ENCODE measurements around the gene GTF2F2. TPM values are rescaled to one million over a fixed set of nuclear protein-coding genes. Genes with fewer than 3 reads are reported as not detected.

The GTF2F2 gene
- total RNA-seq, 4 donors from 2014 or later = 12.1 to 18.1 (median 14.8) TPM

DNA sequence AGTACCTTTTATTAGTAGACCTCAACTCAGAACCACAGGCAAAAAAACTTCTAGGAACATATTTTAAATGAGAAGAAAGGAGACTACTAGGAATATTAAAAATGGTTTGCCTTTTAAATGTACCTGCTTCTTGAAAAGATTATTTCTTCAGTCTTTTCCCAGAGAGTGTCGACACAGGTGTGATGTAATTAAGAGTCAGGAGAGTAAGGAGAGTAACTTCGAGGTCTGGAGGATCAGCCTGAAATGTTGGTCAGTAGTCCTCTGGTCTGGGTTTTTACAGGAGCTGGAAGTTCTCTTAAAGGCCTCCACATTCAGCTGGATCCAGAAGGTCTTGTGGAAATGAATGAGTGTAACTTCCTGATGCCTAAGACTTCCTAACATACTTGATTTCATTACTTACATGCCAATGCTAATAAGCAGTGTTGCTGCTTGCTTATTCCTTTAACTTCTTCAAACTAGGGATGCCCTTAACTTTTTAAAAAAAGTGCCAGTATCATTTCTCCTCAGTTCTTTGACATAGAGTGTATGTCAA, 80.5 kb downstream of the GTF2F2 start, which contains the start of gene KCTD4:
KCTD4 (minus strand) TSS at position 345 of the 532 bp plus-strand sequence. CDS start 6,478 bp downstream, outside the sequence.
- ATAC-seq (ENCODE audit: low FRiP score) = no peak
- TF ChIP-seq, protein P1, sequence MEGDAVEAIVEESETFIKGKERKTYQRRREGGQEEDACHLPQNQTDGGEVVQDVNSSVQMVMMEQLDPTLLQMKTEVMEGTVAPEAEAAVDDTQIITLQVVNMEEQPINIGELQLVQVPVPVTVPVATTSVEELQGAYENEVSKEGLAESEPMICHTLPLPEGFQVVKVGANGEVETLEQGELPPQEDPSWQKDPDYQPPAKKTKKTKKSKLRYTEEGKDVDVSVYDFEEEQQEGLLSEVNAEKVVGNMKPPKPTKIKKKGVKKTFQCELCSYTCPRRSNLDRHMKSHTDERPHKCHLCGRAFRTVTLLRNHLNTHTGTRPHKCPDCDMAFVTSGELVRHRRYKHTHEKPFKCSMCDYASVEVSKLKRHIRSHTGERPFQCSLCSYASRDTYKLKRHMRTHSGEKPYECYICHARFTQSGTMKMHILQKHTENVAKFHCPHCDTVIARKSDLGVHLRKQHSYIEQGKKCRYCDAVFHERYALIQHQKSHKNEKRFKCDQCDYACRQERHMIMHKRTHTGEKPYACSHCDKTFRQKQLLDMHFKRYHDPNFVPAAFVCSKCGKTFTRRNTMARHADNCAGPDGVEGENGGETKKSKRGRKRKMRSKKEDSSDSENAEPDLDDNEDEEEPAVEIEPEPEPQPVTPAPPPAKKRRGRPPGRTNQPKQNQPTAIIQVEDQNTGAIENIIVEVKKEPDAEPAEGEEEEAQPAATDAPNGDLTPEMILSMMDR (IDR thresholded peaks at IDR 0.05) = no peak

DNA sequence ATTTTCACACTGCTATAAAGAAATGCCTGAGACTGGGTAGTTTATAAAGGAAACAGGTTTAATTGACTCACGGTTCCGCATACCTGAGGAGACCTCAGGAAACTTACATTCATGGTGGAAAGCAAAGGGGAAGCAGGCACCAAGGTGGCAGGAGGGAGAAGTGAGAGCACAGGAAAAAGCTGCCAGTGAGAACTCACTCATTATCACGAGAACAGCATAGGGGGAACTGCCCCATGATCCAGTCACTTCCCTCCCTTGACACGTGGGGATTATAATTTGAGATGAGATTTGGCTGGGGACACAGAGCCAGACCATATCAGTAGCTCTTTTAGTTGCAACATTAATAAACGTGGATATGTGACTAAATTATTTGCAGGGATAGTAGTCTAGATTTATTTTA, 84.8 kb downstream of the GTF2F2 start:
- DNase-seq (ENCODE audit: low spot score) (no peak), ATAC-seq (ENCODE audit: low FRiP score) (no peak)
- TF ChIP-seq, protein P1 (IDR thresholded peaks at IDR 0.05) = no peak

More for the DNA sequence above, 80.5 kb downstream of the GTF2F2 start, which contains the start of gene KCTD4:
- DNase-seq (ENCODE audit: low spot score) = no peak

DNA sequence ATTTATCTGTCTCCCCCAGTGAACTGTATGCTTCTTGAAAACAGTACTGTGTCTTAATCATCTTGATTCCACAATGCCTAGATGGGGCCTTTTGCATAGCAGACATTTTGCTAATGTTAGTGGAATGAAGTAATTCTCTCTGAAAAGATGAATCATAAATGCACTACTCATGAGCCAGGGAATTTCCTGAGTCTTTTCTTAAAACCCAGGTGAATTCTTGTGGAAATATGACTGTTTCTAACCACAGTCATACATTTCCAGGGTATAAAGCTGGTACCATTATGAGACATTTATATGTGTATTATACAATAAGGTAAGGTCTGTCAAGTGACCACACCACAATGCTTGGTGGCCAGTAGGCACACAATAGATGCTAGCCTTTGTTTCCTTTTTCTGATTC, 86.0 kb downstream of the GTF2F2 start:
- no peak for DNase-seq (ENCODE audit: low spot score)
- TF ChIP-seq, protein P1 (IDR thresholded peaks at IDR 0.05) = no peak
- peak; percentile 95 for ATAC-seq (ENCODE audit: low FRiP score)

DNA sequence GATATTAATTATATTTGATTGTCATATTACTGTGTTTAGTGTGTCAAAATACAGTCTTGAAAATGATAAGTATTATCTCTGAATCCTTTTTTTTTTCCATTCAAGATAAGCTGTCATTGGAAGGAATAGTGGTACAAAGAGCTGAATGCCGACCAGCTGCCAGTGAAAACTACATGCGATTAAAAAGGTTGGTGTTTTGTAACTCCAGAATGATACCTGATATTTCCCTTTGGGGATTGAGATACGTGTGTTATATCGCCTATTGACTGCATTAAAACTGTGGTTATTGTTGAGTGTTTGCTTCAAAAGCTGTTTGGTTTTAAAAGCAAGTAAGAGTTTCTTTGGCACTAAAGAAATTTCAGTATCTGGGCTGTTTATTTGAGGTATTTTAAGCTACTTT, 87.0 kb downstream of the GTF2F2 start:
- no peak for ATAC-seq (ENCODE audit: low FRiP score)
- DNase-seq (ENCODE audit: low spot score) = no peak
- TF ChIP-seq, protein P1 (IDR thresholded peaks at IDR 0.05) = no peak

DNA sequence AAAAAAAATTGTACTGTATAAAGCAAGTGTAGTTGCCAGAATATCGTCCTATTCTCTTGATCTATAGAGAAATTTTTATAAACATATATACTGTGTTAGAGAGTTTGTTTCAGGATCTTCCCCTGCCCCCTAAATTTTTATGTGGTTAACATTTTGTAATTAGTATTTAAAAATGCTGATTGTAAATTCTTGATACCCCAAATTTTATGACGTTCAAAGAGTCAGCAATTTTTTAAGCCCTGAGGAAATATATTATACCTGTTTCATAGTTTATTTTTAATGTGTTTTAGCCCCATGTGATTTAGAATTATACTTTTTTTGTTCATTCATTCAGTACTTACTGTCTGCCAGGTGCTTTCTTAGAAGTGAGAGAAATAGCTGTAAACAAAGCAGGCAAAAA, 87.8 kb downstream of the GTF2F2 start:
- TF ChIP-seq, protein P1 (IDR thresholded peaks at IDR 0.05) = no peak
- DNase-seq (ENCODE audit: low spot score) (no peak), ATAC-seq (ENCODE audit: low FRiP score) (no peak)

DNA sequence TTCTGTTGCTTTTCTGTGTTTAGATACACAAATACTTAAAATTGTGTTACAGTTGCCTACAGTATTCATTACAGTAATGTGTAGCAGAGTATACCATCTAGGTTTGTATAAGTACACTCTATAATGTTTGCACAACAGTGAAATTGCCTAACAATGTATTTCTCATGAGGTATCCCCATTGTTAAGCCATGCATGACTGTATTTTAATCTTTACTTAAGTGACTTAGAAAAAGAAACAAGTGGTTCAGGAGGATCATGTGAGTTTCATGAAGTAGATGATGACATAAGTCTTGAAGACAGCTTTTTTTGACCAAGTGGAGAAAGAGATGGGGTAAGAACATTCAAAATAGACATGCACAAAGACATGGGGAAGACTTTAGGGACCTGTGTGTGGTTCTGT, 88.9 kb downstream of the GTF2F2 start:
- TF ChIP-seq, protein P1 (IDR thresholded peaks at IDR 0.05) = no peak
- no peak for ATAC-seq (ENCODE audit: low FRiP score)

DNA sequence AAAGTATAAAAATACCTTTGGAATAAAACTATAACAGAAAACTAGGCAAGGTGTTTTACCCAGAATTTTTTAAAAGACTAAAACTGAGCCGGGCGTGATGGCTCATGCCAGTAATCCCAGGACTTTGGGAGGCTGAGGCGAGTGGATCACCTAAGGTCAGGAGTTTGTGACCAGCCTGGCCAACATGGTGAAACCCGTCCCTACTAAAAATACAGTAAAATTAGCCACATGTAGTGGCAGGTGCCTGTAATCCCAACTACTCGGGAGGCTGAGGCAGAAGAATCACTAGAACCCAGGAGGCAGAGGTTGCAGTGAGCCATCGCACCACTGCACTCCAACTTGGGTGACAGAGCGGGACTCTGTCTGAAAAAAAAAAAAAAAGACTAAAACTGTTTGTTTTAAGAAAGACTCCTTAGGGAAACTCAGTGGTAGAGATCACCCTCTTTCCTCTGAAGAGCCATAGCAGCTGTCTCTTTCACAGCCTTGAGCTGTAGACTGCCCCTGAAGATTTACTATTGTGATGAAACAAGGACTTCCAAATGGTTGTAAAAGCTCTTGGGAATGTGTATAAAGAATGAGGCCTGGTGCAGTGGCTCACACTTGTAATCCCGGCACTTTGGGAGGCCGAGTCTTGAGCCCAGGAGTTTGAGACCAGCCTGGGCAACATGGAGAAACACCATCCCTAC, 95.2 kb downstream of the GTF2F2 start:
- no peak for ATAC-seq (ENCODE audit: low FRiP score)
- DNase-seq (ENCODE audit: low spot score) = no peak

More for the DNA sequence above, 88.9 kb downstream of the GTF2F2 start:
- DNase-seq (ENCODE audit: low spot score) = no peak

More for the DNA sequence above, 95.2 kb downstream of the GTF2F2 start:
- TF ChIP-seq, protein P1 (IDR thresholded peaks at IDR 0.05) = no peak

All from omental fat pad (tissue), 4 donors.